ENCODE measurements around the gene RPL37A.

DNA sequence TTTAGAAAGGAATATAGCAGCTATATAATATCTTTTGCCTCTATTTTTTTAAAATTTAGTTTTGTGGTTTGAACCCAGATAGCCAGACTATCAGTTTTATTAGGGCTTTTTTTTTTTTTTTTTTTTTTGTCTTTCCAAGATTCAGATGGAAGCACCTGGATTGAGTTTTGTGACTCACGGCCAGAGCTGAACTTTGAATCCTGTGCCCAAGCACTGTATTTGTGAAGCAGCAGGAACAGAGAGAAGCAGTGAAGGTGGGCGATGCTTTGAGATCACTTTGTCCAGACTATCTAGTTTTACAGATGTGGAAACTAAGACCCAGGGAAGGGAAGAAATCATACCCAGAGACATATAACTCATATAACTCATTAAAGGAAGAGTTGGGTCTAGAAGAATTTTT is 33.9 kb downstream of the RPL37A start:
- TF ChIP-seq GATA3 (IDR thresholded peaks at IDR 0.05; ENCODE audit: low read depth, low read length), result no peak
- TF ChIP-seq GATA2 (IDR thresholded peaks at IDR 0.05; ENCODE audit: low read depth, low read length), result no peak

Data from SH-SY5Y (cell line).